ENCODE measurements around the gene CAMK1G.

Gene CAMK1G

DNA sequence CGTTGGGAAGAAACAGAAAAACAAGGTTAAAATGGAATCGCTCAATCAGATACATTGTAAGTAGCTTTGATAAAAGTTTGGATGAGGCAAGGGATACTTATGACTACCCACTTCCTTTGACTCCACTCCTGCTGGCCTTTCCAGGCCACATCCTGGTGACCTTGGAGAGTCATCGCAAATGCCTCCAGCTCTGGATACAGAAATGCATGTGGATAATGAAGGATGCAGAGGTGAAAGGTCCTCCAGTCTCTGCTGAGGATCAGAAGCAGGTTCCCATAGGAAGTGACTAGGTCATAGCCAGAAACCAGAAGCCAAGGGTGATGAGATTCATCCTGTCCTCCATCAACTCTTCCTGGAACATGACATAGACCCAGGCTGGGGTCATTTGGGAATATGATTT, 6.2 kb upstream of the CAMK1G start:
- H3K9me2 ChIP-seq (replicated peaks; ENCODE audit: insufficient read depth, low read length), result no peaks in the 10 kb centered on the region
- no peak overlapping the region for H2AFZ ChIP-seq (ENCODE audit: low read depth, low read length, severe bottlenecking)
- no peaks in the 10 kb centered on the region for H3F3A ChIP-seq (ENCODE audit: insufficient read depth)
- H3K27me3 ChIP-seq (ENCODE audit: low read length), result no peaks in the 10 kb centered on the region
- no peak for TF ChIP-seq EZH2phosphoT487 (conservative IDR thresholded peaks at IDR 0.05; ENCODE audit: low read length)
- TF ChIP-seq, protein P1, sequence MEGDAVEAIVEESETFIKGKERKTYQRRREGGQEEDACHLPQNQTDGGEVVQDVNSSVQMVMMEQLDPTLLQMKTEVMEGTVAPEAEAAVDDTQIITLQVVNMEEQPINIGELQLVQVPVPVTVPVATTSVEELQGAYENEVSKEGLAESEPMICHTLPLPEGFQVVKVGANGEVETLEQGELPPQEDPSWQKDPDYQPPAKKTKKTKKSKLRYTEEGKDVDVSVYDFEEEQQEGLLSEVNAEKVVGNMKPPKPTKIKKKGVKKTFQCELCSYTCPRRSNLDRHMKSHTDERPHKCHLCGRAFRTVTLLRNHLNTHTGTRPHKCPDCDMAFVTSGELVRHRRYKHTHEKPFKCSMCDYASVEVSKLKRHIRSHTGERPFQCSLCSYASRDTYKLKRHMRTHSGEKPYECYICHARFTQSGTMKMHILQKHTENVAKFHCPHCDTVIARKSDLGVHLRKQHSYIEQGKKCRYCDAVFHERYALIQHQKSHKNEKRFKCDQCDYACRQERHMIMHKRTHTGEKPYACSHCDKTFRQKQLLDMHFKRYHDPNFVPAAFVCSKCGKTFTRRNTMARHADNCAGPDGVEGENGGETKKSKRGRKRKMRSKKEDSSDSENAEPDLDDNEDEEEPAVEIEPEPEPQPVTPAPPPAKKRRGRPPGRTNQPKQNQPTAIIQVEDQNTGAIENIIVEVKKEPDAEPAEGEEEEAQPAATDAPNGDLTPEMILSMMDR (IDR thresholded peaks at IDR 0.05; ENCODE audit: insufficient read depth, low read length, poor library complexity, severe bottlenecking), result no peak
- H3K27ac ChIP-seq (ENCODE audit: low read depth, low read length), result no peak overlapping the region
- H3K36me3 ChIP-seq (ENCODE audit: low read length), result no peaks in the 10 kb centered on the region
- no peak overlapping the region for H3K4me3 ChIP-seq (ENCODE audit: insufficient read depth, low read length, poor library complexity, severe bottlenecking)
- H4K20me1 ChIP-seq (ENCODE audit: low read depth, low read length), result no peaks in the 10 kb centered on the region
- no peak overlapping the region for H3K9ac ChIP-seq (ENCODE audit: low read length)
- no peaks in the 10 kb centered on the region for H3K9me3 ChIP-seq (ENCODE audit: insufficient read depth, low read length)
- H3K79me2 ChIP-seq (ENCODE audit: insufficient read depth, low read length), result no peaks in the 10 kb centered on the region
- no peak overlapping the region for H3K4me2 ChIP-seq (ENCODE audit: low read depth, low read length, poor library complexity, severe bottlenecking)

DNA sequence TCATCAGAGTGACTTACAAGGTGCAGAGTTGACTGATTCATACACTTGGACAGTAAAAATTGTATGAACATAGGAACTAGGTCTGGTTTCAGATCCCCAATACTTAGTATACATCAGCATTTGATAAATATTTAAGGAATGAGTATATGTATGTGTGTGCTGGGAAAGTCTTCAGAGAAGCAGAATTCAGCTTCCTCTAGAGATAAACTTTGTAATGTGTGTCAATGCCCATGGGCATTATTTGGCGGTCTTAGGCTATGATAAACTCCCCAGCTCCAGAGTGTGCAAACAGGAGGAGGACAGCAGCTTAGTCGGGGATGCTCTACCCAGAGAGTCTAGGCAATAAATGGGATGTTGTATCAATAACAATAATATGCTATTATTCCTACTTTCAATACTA, 2.9 kb upstream of the CAMK1G start:
- H2AFZ ChIP-seq (ENCODE audit: low read depth, low read length, severe bottlenecking), result no peak overlapping the region
- H3K4me3 ChIP-seq (ENCODE audit: insufficient read depth, low read length, poor library complexity, severe bottlenecking), result no peak overlapping the region
- H3K36me3 ChIP-seq (ENCODE audit: low read length), result no peaks in the 10 kb centered on the region
- H3F3A ChIP-seq (ENCODE audit: insufficient read depth), result no peaks in the 10 kb centered on the region
- H3K4me2 ChIP-seq (ENCODE audit: low read depth, low read length, poor library complexity, severe bottlenecking), result no peak overlapping the region
- no peaks in the 10 kb centered on the region for H3K27me3 ChIP-seq (ENCODE audit: low read length)
- no peaks in the 10 kb centered on the region for H3K9me3 ChIP-seq (ENCODE audit: insufficient read depth, low read length)
- no peak overlapping the region for H3K27ac ChIP-seq (ENCODE audit: low read depth, low read length)
- H4K20me1 ChIP-seq (ENCODE audit: low read depth, low read length), result no peaks in the 10 kb centered on the region
- no peaks in the 10 kb centered on the region for H3K9me2 ChIP-seq (replicated peaks; ENCODE audit: insufficient read depth, low read length)
- no peak for TF ChIP-seq EZH2phosphoT487 (conservative IDR thresholded peaks at IDR 0.05; ENCODE audit: low read length)
- TF ChIP-seq, protein P1 (IDR thresholded peaks at IDR 0.05; ENCODE audit: insufficient read depth, low read length, poor library complexity, severe bottlenecking), result no peak
- no peaks in the 10 kb centered on the region for H3K79me2 ChIP-seq (ENCODE audit: insufficient read depth, low read length)
- H3K9ac ChIP-seq (ENCODE audit: low read length), result no peak overlapping the region

DNA sequence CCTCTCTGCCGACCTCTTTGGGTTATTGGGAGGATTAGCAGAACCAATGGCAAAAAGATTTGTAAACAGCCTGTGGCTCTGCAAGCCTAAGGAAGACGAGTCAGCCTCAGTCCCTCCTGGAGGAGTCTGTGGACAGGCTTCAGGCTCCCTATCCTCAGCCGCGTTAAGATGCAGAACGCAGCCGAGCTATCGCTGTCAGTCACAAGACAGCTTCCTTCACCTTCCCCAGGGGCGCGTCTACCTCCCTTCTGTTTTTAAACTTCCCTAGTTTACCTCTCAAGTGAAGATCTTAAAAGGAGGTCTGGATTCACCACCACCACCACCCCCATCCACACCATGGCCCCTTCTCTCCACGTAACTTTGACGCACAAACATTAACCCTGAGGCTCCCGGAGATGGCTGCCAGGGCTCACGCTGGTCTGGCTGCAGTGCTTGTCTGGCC, 738 bp downstream of the CAMK1G start:
- H3K36me3 ChIP-seq (ENCODE audit: low read length), result no peaks in the 10 kb centered on the region
- H3K27me3 ChIP-seq (ENCODE audit: low read length), result no peaks in the 10 kb centered on the region
- no peaks in the 10 kb centered on the region for H4K20me1 ChIP-seq (ENCODE audit: low read depth, low read length)
- H3F3A ChIP-seq (ENCODE audit: insufficient read depth), result no peaks in the 10 kb centered on the region
- TF ChIP-seq EZH2phosphoT487 (conservative IDR thresholded peaks at IDR 0.05; ENCODE audit: low read length), result no peak
- TF ChIP-seq, protein P1 (IDR thresholded peaks at IDR 0.05; ENCODE audit: insufficient read depth, low read length, poor library complexity, severe bottlenecking), result no peak
- H2AFZ ChIP-seq (ENCODE audit: low read depth, low read length, severe bottlenecking), result no peak overlapping the region
- H3K4me2 ChIP-seq (ENCODE audit: low read depth, low read length, poor library complexity, severe bottlenecking), result no peak overlapping the region
- no peaks in the 10 kb centered on the region for H3K79me2 ChIP-seq (ENCODE audit: insufficient read depth, low read length)
- no peaks in the 10 kb centered on the region for H3K9me3 ChIP-seq (ENCODE audit: insufficient read depth, low read length)
- no peaks in the 10 kb centered on the region for H3K9me2 ChIP-seq (replicated peaks; ENCODE audit: insufficient read depth, low read length)
- no peak overlapping the region for H3K9ac ChIP-seq (ENCODE audit: low read length)
- H3K4me3 ChIP-seq (ENCODE audit: insufficient read depth, low read length, poor library complexity, severe bottlenecking), result no peak overlapping the region
- H3K27ac ChIP-seq (ENCODE audit: low read depth, low read length), result no peak overlapping the region
